Measurements from ENCODE around the gene PRKD2.
"Not testable (repeated sequence)": the region's sequence is repeated elsewhere in the genome, so short reads cannot be mapped to it uniquely, and the experiment has no call there.

PRKD2 gene

DNA sequence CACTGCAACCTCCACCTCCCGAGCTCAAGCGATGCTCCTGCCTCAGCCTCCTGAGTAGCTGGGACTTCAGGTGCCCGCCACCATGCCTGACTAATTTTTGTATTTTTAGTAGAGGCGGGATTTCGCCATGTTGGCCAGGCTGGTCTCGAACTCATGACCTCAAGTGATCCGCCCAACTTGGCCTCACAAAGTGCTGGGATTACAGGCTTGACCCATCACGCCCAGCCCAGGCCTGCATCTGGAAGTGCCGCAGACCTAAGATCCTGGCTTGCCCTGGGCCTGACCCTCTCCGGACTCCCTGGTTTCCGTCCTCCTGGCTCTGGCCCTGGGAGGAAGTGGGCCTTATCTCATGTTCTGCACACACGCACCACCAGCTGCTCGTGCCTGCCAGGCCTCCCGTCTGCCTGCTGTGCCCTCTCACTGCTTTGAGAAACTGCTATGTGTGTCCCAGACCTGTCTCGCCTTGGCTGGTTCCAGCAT is 87.3 kb downstream of the PRKD2 start:
- DNase-seq, result no peak

DNA sequence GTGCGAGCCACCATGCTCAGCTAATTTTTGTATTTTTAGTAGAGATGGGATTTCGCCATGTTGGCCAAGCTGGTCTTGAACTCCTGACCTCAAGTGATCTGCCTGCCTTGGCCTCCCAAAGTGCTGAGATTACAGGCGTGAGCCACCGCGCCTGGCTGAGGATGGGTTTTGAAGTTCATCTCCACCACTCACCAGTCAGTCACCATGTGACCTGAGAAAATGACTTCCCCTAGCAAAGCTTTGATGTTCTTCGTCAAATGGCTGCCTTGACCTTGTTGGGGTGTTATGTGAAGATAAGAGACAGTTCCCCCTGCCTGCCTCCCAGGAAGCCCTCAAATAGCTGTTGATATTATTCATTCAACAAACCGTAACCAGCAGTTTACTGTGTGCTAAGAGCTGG is 87.9 kb downstream of the PRKD2 start:
- DNase-seq, result not testable (repeated sequence)

DNA sequence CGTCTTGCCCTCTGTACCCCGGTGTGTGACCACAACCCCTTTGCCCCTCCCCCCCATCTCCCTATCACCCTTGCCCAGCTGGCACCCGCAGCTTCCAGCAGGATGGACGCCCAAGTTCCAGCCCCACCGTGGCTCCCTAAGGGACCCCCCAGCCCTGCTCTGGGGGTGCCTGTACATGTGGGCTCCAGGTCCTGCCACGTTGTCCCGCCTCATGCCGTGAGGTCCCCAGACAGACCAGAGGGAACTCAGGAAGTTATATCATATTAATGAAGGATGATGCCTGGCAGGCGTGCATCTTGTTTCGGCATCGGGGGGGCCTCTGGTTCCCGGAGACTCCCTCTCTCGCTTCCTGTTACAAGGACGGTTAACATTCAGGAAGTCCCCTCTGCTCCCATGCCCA is 90.5 kb downstream of the PRKD2 start:
- no peak for DNase-seq

DNA sequence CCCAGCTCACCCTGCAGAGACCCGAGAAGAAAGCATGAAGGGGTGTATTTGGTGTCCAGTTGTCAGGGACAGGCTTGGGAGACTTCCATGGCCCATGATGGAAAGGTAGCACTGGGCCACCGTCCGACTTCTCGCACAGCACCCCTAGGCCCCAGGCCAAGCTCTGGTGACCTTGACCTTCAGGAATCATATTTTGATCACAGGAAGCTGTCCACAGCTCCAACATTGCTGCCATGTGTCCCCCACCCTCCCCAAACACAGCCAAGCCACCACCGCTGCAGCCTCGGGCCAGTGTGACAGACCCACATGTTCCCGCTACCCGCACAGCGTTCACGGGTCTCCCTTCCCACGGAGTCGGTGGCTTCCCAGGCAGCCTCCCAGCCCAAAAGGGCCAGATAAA is 91.2 kb downstream of the PRKD2 start:
- no peak for DNase-seq

DNA sequence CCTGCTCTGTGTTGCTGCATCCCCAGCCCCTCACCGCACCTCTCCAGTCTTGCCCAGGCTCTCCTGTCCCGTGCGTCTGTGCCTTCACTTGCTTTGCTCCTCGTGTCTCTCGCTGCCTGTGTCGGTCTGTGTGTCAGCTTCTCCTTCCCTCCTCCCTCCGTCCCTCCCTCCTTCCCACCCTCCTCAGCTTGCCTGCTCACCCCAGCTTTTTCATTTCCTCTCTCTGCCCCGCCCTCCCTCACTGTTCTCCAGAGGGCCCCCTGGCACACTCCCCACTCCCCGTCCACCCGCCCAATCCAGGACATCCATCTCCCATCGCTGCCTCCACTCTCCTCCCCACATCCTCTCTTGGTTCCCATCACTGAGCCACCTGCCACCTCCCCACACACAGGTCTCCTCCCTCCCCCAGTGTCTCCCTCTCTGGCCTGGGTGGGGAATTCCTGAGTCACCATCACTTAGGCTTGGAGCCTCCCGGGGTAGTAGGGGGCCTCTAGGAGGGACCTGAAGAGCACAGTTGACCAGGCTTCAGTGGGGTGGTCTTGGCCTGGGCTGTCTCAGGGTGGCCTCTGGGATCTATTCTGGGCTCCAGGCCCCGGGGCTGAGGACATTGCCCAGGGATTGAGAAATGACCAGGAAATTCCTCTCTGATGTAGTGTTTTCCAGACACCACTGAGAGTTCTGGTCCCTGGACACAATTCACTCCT is 91.8 kb downstream of the PRKD2 start, which contains the start of gene PTGIR:
TSS of gene PTGIR (minus strand) at position 132 of the 704 bp plus-strand sequence. CDS start 864 bp downstream, outside the sequence.
- no peak for DNase-seq

Data from NCI-H1930 (cell line).